Coronary artery (tissue), 2 donors: Measurements from ENCODE around the gene IKZF3.

Source experiments
- DNase-seq: peaks from one replicate; pipeline ENCODE4 v3.0.0-alpha.2; 2017; ENCODE audit warnings: low spot score
- H3K27ac ChIP-seq, 2 donors: fragments of 200-600 bp; sonication (generic); one replicate each; pipeline ENCODE4 v1.5.1; 2016 to 2019
- H3K4me3 ChIP-seq: fragments of 200-600 bp; sonication (generic); 2 replicates; pipeline ENCODE4 v1.5.1; 2016; ENCODE audit warnings: mild to moderate bottlenecking, moderate library complexity
- TF ChIP-seq, protein P1 (sequence below): fragments of 200-600 bp; sonication (generic); IDR thresholded peaks from one replicate; pipeline ENCODE4 v1.5.1; 2019; ENCODE audit warnings: antibody characterized with exemption

Gene IKZF3

DNA sequence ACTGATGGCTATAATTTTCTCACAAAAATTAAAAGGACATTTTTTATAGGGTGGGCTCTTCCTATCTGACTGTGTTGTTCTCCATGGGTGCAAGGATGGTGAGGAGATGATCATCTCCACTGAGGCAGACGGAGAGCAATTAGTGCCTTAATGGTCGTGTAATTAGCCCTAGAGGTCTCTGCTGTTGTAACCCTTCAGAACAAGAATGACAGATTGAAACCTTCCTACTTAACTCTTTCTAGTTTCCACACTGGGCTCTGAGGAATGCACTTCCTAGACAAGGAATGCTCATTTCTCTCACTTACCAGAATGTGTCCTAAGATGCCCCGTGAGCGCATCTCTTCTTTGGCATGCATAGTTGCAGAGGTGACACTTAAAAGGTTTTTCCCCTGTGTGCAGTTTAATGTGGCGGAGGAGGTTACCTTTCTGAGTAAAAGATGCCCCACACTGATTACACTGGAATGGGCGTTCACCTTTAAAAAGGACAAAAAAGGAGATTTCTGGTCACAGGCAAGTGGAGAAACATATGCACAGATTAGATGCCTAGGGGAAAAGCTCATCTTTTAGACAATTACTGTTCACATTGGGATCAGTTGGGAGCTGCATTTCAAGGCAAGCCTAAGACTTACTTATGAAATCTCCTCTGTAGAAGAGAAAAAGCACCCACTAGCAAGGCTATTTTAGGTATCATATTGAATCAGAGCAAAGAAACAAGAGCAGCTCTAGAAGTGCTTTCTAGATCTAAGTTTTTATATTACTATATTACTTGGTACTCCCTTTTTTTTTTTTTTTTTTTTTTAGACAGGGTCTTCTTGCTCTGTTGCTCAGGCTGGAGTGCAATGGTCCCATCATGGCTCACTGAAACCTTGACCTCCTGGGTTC is 72.8 kb downstream of the IKZF3 start:
- TF ChIP-seq, protein P1, sequence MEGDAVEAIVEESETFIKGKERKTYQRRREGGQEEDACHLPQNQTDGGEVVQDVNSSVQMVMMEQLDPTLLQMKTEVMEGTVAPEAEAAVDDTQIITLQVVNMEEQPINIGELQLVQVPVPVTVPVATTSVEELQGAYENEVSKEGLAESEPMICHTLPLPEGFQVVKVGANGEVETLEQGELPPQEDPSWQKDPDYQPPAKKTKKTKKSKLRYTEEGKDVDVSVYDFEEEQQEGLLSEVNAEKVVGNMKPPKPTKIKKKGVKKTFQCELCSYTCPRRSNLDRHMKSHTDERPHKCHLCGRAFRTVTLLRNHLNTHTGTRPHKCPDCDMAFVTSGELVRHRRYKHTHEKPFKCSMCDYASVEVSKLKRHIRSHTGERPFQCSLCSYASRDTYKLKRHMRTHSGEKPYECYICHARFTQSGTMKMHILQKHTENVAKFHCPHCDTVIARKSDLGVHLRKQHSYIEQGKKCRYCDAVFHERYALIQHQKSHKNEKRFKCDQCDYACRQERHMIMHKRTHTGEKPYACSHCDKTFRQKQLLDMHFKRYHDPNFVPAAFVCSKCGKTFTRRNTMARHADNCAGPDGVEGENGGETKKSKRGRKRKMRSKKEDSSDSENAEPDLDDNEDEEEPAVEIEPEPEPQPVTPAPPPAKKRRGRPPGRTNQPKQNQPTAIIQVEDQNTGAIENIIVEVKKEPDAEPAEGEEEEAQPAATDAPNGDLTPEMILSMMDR, result no peak
- Histone ChIP-seq H3K4me3 (no peak overlapping the region), H3K27ac (no peak overlapping the region)
- no peak for DNase-seq

DNA sequence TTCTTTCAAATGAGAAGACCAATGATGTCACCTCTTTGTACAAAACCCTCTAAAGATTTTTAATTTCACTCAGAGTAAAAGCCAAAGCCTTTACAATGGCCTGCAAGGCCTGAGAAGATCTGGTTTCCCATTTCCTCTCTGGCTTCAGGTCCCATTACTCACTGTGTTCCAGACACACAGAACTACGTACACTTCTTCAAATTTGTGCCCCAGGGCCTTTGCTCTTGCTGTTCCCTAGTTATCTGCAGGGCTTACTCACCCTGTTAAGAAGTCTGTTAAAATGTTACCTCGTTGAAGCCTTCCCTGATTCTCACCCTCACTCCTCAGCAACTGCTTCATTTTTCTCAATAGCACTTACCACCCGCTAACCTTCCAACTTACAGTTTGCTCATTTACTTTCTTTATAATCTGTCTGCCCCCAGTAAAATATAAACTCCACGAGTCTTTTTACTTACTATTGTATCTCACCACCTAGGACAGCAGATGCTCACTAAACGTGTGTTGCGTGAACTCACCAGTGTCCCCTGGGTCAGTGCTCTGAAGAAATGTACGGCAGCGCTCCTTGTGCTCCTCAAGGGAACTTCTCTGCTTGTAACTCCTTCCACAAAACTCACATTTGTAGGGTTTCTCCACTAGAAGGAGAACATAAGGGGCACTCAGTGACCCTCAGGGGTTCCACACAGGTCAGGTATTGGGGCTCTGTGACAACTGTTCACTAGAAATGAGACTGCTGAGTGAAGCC is 76.2 kb downstream of the IKZF3 start:
- H3K4me3 ChIP-seq, result no peak overlapping the region
- no peak overlapping the region for H3K27ac ChIP-seq
- TF ChIP-seq, protein P1, result no peak
- no peak for DNase-seq

DNA sequence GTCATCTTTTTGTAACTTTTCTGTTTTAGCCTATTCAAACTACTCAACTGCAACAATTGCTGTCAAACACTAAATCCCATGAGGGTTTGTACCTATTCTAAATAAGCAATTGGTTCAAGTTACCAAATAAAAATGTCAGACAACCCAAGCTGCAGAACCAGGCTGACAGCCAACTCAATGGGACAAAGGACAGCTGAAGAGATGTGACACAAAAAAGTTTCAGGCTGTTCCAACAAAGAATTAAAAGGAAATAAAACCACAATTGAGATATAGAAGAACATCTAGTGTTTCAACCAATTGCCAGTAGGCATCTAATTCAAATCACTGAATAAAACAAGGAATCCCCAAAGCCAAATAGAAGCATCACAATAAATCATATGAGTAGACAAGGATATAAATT is 77.1 kb downstream of the IKZF3 start:
- TF ChIP-seq, protein P1, result no peak
- no peak for DNase-seq
- no peak overlapping the region for H3K27ac ChIP-seq
- H3K4me3 ChIP-seq, result no peak overlapping the region

DNA sequence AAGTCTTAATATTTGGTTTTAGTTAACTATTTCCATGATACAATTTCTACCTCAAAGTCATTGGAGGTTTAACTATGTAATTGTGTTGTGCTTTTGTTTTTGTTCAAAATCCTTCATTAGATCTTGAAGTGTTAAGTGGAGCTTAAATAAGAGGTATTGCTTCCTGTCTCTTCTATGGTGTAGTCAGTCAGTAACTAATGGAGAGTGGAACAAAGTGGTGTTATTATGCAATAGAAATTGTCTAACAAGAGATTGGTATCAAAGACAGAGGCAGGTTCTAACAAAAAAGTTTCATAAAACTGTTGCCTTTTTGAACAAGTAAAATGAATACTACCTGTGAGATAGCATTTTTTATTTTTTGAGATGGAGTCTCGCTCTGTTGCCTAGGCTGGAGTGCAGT is 81.1 kb downstream of the IKZF3 start:
- peak overlapping the region in 1 of 2 donors; percentile 45 for H3K27ac ChIP-seq
- H3K4me3 ChIP-seq, result no peak overlapping the region
- DNase-seq, result no peak
- TF ChIP-seq, protein P1, result no peak

DNA sequence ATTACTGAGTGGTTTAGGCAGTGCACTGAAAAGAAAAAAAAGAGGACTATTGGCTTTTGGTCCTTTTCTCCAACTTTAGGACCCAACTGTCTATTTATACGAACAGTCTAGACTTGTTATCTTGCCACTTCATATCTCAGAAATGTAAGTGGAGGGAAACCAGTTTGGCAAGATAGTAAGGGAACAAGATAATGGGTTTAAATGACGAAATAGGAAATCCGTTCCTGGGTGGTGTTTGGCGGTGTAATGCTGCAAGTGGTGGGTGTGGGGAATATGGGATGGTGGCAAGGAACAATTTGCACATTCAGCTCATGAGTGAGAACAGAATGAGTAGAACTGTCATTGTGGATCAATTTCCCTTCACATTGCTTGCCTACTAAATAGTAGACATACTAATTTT is 81.6 kb downstream of the IKZF3 start:
- H3K27ac ChIP-seq, result peak overlapping the region in 1 of 2 donors; percentile 74
- peak overlapping the region; percentile 5 for H3K4me3 ChIP-seq
- DNase-seq, result no peak
- TF ChIP-seq, protein P1, result no peak

DNA sequence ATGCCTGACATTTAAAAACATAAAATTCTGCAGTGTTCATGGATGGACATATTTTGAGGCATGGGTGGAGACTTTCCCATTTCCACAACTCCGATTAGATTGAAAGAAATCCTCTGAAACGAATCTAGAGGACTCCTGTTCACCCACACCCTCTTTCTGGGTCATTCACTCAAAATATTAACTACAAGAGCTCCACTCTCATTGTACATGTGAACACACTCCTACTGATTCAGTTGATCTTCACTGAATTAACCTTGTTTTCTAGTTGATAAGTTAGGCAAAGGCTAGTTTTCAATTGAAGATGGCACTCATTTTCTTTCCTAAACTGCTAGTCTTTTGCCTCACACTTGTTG is 82.3 kb downstream of the IKZF3 start:
- TF ChIP-seq, protein P1, result no peak
- Histone ChIP-seq H3K4me3 (no peak overlapping the region), H3K27ac (peak overlapping the region in 1 of 2 donors; percentile 74)
- DNase-seq, result no peak
